A673 (cell line): ENCODE data around the gene NUDC.

ENCODE experiments used
- CTCF ChIP-seq: fragments of 300-800, 200-600 bp; sonication (generic); conservative IDR thresholded peaks from 2 replicates; pipeline ENCODE4 v1.5.1; 2017; ENCODE audit warnings: low read depth, mild to moderate bottlenecking, antibody characterized with exemption, low read length, moderate library complexity, mixed read lengths
- EZH2 ChIP-seq: fragments of 200-600 bp; sonication (generic); IDR thresholded peaks from 2 replicates; pipeline ENCODE4 v1.6.1; 2017; ENCODE audit warnings: borderline replicate concordance, low read depth, mild to moderate bottlenecking, mixed read lengths, antibody characterized with exemption, low read length; ENCODE audit not compliant: poor library complexity, severe bottlenecking

GRCh38 chr1:26946270-26946669, 24.7 kb downstream of the NUDC start:
- TF ChIP-seq EZH2 (no peak), CTCF (no peak)
